BLaER1 treated with 17β-estradiol and CSF1 and Interleukin-3, amounts not matched to agents 10 nM and 100 nM (cell line): ENCODE results near the gene ZNF142.
"Not testable (repeated sequence)": the region's sequence is repeated elsewhere in the genome, so short reads cannot be mapped to it uniquely, and the experiment has no call there.

Experiments used
- H3K27ac ChIP-seq, 11 experiments: shearing (Covaris generic); formaldehyde crosslinking; 2 replicates each; pipeline ENCODE4 v1.8.1; 2022
- H3K27me3 ChIP-seq, 11 experiments: shearing (Covaris generic); formaldehyde crosslinking; 2 replicates each; pipeline ENCODE4 v1.8.1; 2022
- H3K36me3 ChIP-seq, 11 experiments: shearing (Covaris generic); formaldehyde crosslinking; 2 replicates each; pipeline ENCODE4 v1.8.1; 2022
- H3K4me1 ChIP-seq, 10 experiments: shearing (Covaris generic); formaldehyde crosslinking; 2 replicates each; pipeline ENCODE4 v1.8.1; 2022
- H3K4me2 ChIP-seq, 11 experiments: shearing (Covaris generic); formaldehyde crosslinking; 2 replicates each; pipeline ENCODE4 v1.8.1; 2022
- H3K4me3 ChIP-seq, 10 experiments: shearing (Covaris generic); formaldehyde crosslinking; 2 replicates each; pipeline ENCODE4 v1.8.1; 2022
- H3K9ac ChIP-seq, 11 experiments: shearing (Covaris generic); formaldehyde crosslinking; 2 replicates each; pipeline ENCODE4 v1.8.1; 2022
- H3K9me3 ChIP-seq, 11 experiments: shearing (Covaris generic); formaldehyde crosslinking; replicated peaks in 1 of 11; 2 replicates each; pipeline ENCODE4 v1.8.1; 2022
- H4K20me1 ChIP-seq, 11 experiments: shearing (Covaris generic); formaldehyde crosslinking; 2 replicates each; pipeline ENCODE4 v1.8.1; 2022
- Cebpa-rat ChIP-seq, 11 experiments: shearing (Covaris generic); IDR thresholded peaks; 2 replicates each; pipeline ENCODE4 v1.8.1; 2022

Gene ZNF142

GRCh38 chr2:218659258-218659987 is at the start of gene ZNF142, which contains the start of gene BCS1L:
ZNF142 (minus strand) TSS chr2:218659623; CDS start chr2:218656429, 3,194 bp downstream.
BCS1L (plus strand) TSS chr2:218659683; CDS start chr2:218660988, 1,305 bp downstream.
- peak within 1 kb of the TSS; percentile 87 to 98 (median 92) for H3K4me2 ChIP-seq
- TF ChIP-seq Cebpa-rat (IDR thresholded peaks at IDR 0.05), result no peak
- H3K27ac ChIP-seq, result peak within 1 kb of the TSS; percentile 25 to 87 (median 81); a peak in 21 of 22 replicates
- peaks cover 0 to 44% (median 16%) of the 10 kb centered on the region in 11 experiments; a peak in 11 of 22 replicates for H4K20me1 ChIP-seq
- peak within 1 kb of the TSS; percentile 78 to 92 (median 84) for H3K9ac ChIP-seq
- no peaks in the 10 kb centered on the region for H3K27me3 ChIP-seq
- peak within 1 kb of the TSS; percentile 78 to 98 (median 94) for H3K4me3 ChIP-seq
- no peaks in the 10 kb centered on the region for H3K9me3 ChIP-seq
- H3K36me3 ChIP-seq, result peaks cover 58 to 76% (median 71%) of the 10 kb centered on the region in 11 experiments
- peaks cover 10 to 33% (median 22%) of the 10 kb centered on the region in 10 experiments for H3K4me1 ChIP-seq

GRCh38 chr2:218708086-218708485 is 48.7 kb upstream of the ZNF142 start:
- Histone ChIP-seq H3K9me3 (no peaks in the 10 kb centered on the region), H3K36me3 (peaks cover 0 to 9% (median 0%) of the 10 kb centered on the region in 11 experiments; a peak in 5 of 22 replicates), H4K20me1 (peaks cover 0 to 17% (median 1%) of the 10 kb centered on the region in 11 experiments; a peak in 8 of 22 replicates), H3K4me3 (no peak overlapping the region), H3K4me1 (peaks cover 14 to 24% (median 16%) of the 10 kb centered on the region in 10 experiments), H3K27me3 (no peaks in the 10 kb centered on the region), H3K9ac (no peak overlapping the region), H3K4me2 (no peak overlapping the region), H3K27ac (no peak overlapping the region)
- TF ChIP-seq Cebpa-rat (IDR thresholded peaks at IDR 0.05), result no peak

GRCh38 chr2:218703341-218703740 is 43.9 kb upstream of the ZNF142 start:
- H3K9ac ChIP-seq, result no peak overlapping the region
- H3K27me3 ChIP-seq, result no peaks in the 10 kb centered on the region
- H4K20me1 ChIP-seq, result no peaks in the 10 kb centered on the region
- no peak for TF ChIP-seq Cebpa-rat (IDR thresholded peaks at IDR 0.05)
- H3K4me3 ChIP-seq, result no peak overlapping the region
- peaks cover 0 to 8% (median 0%) of the 10 kb centered on the region in 10 experiments; a peak in 5 of 20 replicates for H3K4me1 ChIP-seq
- H3K36me3 ChIP-seq, result peaks cover 0 to 21% (median 4%) of the 10 kb centered on the region in 11 experiments; a peak in 7 of 22 replicates
- H3K4me2 ChIP-seq, result no peak overlapping the region
- H3K27ac ChIP-seq, result no peak overlapping the region
- no peaks in the 10 kb centered on the region for H3K9me3 ChIP-seq

- no peak overlapping the region for H3K4me2 ChIP-seq
- no peak overlapping the region for H3K4me3 ChIP-seq
- H3K36me3 ChIP-seq, result peaks cover 0 to 34% (median 6%) of the 10 kb centered on the region in 11 experiments; a peak in 7 of 22 replicates
- no peak overlapping the region for H3K9ac ChIP-seq
- H3K9me3 ChIP-seq, result no peaks in the 10 kb centered on the region
- peaks cover 0 to 8% (median 0%) of the 10 kb centered on the region in 10 experiments; a peak in 4 of 20 replicates for H3K4me1 ChIP-seq
- H3K27me3 ChIP-seq, result no peaks in the 10 kb centered on the region
- H4K20me1 ChIP-seq, result no peaks in the 10 kb centered on the region; a peak in 1 of 22 replicates
- no peak overlapping the region for H3K27ac ChIP-seq
- no peak for TF ChIP-seq Cebpa-rat (IDR thresholded peaks at IDR 0.05)
Observed at GRCh38 chr2:218701806-218702205, 42.4 kb upstream of the ZNF142 start.

- Histone ChIP-seq H3K27me3 (no peaks in the 10 kb centered on the region), H3K4me2 (peak overlapping the region in 2 of 11 experiments; percentile 10; a peak in 1 of 22 replicates), H3K36me3 (peaks cover 0 to 50% (median 8%) of the 10 kb centered on the region in 11 experiments; a peak in 8 of 22 replicates), H4K20me1 (peaks cover 0 to 1% (median 0%) of the 10 kb centered on the region in 11 experiments; a peak in 2 of 22 replicates), H3K4me1 (peaks cover 0 to 8% (median 0%) of the 10 kb centered on the region in 10 experiments; a peak in 4 of 20 replicates), H3K9me3 (no peaks in the 10 kb centered on the region), H3K27ac (no peak overlapping the region), H3K4me3 (no peak overlapping the region), H3K9ac (no peak overlapping the region)
- TF ChIP-seq Cebpa-rat (IDR thresholded peaks at IDR 0.05), result no peak
Observed at GRCh38 chr2:218698885-218699284, 39.5 kb upstream of the ZNF142 start.

GRCh38 chr2:218694405-218695145 is 35.2 kb upstream of the ZNF142 start:
- no peak overlapping the region for H3K9ac ChIP-seq
- no peak overlapping the region for H3K4me3 ChIP-seq
- H3K36me3 ChIP-seq, result peaks cover 0 to 82% (median 22%) of the 10 kb centered on the region in 11 experiments; a peak in 13 of 22 replicates
- no peak overlapping the region for H3K4me2 ChIP-seq
- TF ChIP-seq Cebpa-rat (IDR thresholded peaks at IDR 0.05), result no peak
- H4K20me1 ChIP-seq, result peaks cover 0 to 9% (median 0%) of the 10 kb centered on the region in 11 experiments; a peak in 2 of 22 replicates
- H3K27ac ChIP-seq, result no peak overlapping the region
- no peaks in the 10 kb centered on the region for H3K9me3 ChIP-seq
- H3K4me1 ChIP-seq, result peaks cover 0 to 8% (median 0%) of the 10 kb centered on the region in 10 experiments; a peak in 4 of 20 replicates
- no peaks in the 10 kb centered on the region for H3K27me3 ChIP-seq

DNA sequence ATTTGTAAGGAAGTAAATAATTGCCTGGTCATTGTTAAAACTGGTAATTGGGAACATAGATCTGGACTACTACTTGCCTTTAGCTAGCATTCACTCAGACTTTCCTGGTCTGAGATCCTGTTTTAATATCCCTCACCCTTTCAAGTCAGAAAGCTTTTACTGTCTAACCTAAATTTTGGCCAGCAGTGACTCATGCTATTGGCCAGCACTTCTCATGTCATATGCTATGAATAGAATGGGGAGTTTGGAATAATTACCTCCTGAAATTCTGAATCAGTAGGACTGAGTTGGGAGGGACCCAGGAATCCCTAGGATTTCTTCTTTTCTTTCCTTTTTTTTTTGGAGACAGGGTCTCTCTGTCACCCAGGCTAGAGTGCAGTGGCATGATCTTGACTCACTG is 31.8 kb upstream of the ZNF142 start:
- Histone ChIP-seq H4K20me1 (peaks cover 0 to 9% (median 0%) of the 10 kb centered on the region in 11 experiments; a peak in 1 of 22 replicates), H3K9ac (no peak overlapping the region), H3K27me3 (no peaks in the 10 kb centered on the region), H3K4me1 (no peaks in the 10 kb centered on the region), H3K4me3 (no peak overlapping the region), H3K27ac (no peak overlapping the region), H3K9me3 (no peaks in the 10 kb centered on the region), H3K4me2 (no peak overlapping the region), H3K36me3 (peaks cover 0 to 58% (median 16%) of the 10 kb centered on the region in 11 experiments; a peak in 12 of 22 replicates)
- no peak for TF ChIP-seq Cebpa-rat (IDR thresholded peaks at IDR 0.05)

DNA sequence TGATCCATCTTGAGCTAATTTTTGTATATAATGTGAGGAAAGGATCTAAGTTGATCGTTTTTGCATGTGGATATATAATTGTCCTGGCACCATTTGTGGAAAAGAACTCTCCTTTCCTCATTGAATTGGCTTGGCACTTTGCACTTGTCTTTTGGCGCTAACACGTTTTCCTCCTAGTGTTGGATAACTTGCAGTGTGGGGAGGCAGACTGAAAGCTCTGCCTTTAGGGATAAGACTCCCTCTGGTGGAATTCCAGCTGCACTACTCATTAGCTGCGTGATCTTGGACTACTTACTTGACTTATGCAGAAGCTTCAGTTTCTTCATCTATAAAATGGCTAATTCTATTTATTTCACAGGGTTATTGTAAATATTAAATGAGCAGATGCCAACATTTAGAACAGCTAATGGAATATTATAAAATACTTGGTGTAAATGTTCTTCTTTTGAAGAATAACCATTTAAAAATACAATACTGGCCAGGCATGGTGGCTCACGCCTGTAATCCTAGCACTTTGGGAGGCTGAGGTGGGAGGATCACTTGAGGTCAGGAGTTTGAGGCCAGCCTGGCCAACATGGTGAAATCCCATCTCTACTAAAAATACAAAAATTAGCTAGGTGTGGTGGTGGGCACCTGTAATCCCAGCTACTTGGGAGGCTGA is 28.1 kb upstream of the ZNF142 start:
- H3K9me3 ChIP-seq, H3K4me3 ChIP-seq, H3K9ac ChIP-seq, H3K27me3 ChIP-seq, H3K4me2 ChIP-seq, H3K4me1 ChIP-seq, H3K27ac ChIP-seq, H4K20me1 ChIP-seq: not testable (repeated sequence)
- H3K36me3 ChIP-seq, result peaks cover 0 to 42% (median 5%) of the 10 kb centered on the region in 11 experiments; a peak in 12 of 22 replicates
